Panc1 (cell line): ENCODE results near the gene KMT2E. TPM values are rescaled to one million over a fixed set of nuclear protein-coding genes. Genes with fewer than 3 reads are reported as not detected.

ENCODE experiments used
- ATAC-seq: fragments of 200-7000 bp; cut with Tn5 transposase; 2 replicates; pipeline ENCODE4 v1.9.1; 2020; ENCODE audit warnings: mild to moderate bottlenecking, moderate library complexity
- BruUV-seq: library from RNA; stranded (reverse); fragments of 400-500 nt; replicated peaks from 2 replicates; lab custom pipeline; 2021; lab: Mats Ljungman, UMichigan
- CTCF ChIA-PET: fragments of 300-600 bp; sonication (Branson Sonifier 250); formaldehyde crosslinking; loops from one replicate; lab custom pipeline; 2022; ENCODE audit warnings: antibody characterized with exemption; lab: Charles Lee
- POLR2A ChIA-PET: fragments of 300-600 bp; sonication (Branson Sonifier 250); formaldehyde crosslinking; loops from one replicate; lab custom pipeline; 2022; ENCODE audit warnings: antibody characterized with exemption; lab: Charles Lee
- DNase-seq: peaks from one replicate; pipeline ENCODE4 v3.0.0-alpha.2; 2010; ENCODE audit warnings: low read depth, low spot score
- H3K27ac ChIP-seq: 2 replicates; pipeline ENCODE4 v1.5.1; 2011; ENCODE audit warnings: mild to moderate bottlenecking, low read length, inconsistent platforms
- H3K27me3 ChIP-seq: fragments of 200-500 bp; sonication (Bioruptor generic); 2 replicates; pipeline ENCODE4 v1.6.0; 2014; ENCODE audit warnings: low read length, inconsistent platforms; ENCODE audit not compliant: control insufficient read depth, insufficient read depth
- H3K36me3 ChIP-seq: fragments of 200-500 bp; sonication (Bioruptor generic); 2 replicates; pipeline ENCODE4 v1.5.1; 2014; ENCODE audit warnings: inconsistent platforms, mild to moderate bottlenecking, low read length, moderate library complexity; ENCODE audit not compliant: control insufficient read depth, insufficient read depth
- H3K4me1 ChIP-seq: 2 replicates; pipeline ENCODE4 v1.5.1; 2011; ENCODE audit warnings: inconsistent platforms, mild to moderate bottlenecking, low read length, moderate library complexity; ENCODE audit not compliant: control insufficient read depth, insufficient read depth
- H3K4me3 ChIP-seq, 2 experiments: 2 replicates each; pipeline ENCODE4 v1.5.1; 2011 to 2012; ENCODE audit warnings: low read depth in 2 of 2, low read length in 2 of 2, mild to moderate bottlenecking in 2 of 2, inconsistent platforms in 1 of 2, moderate library complexity in 1 of 2
- H3K9me3 ChIP-seq: fragments of 200-500 bp; sonication (Bioruptor generic); 2 replicates; pipeline ENCODE4 v1.5.1; 2014; ENCODE audit warnings: low read depth, mild to moderate bottlenecking, inconsistent platforms, low read length, moderate library complexity; ENCODE audit not compliant: control insufficient read depth, insufficient read depth
- POLR2AphosphoS5 ChIP-seq: IDR thresholded peaks from 2 replicates; pipeline ENCODE4 v1.6.1; 2012; ENCODE audit warnings: mild to moderate bottlenecking, low read depth, low read length, moderate library complexity
- REST ChIP-seq, 2 experiments: IDR thresholded peaks; 2 replicates each; pipeline ENCODE4 v1.6.1; 2011 to 2012; ENCODE audit warnings: low read depth in 2 of 2, control low read depth in 1 of 2, low read length in 1 of 2, mild to moderate bottlenecking in 1 of 2, moderate library complexity in 1 of 2; ENCODE audit not compliant: insufficient read depth in 1 of 2
- SIN3A ChIP-seq: IDR thresholded peaks from 2 replicates; pipeline ENCODE4 v1.6.1; 2012; ENCODE audit warnings: low read depth, mild to moderate bottlenecking, low read length, moderate library complexity, borderline replicate concordance; ENCODE audit not compliant: insufficient read depth
- TCF7L2 ChIP-seq: IDR thresholded peaks from 2 replicates; pipeline ENCODE4 v1.6.1; 2011; ENCODE audit warnings: mild to moderate bottlenecking, low read depth, low read length, inconsistent platforms
- in situ Hi-C: cut with HindIII; loops from 2 replicates; pipeline ENCODE4 v1.10.0; 2016; ENCODE audit warnings: low sequenced_read_pairs, low pct_unique_long_range_greater_than_20kb
- intact Hi-C: fragments of 100-400 bp; cut with micrococcal nuclease; formaldehyde crosslinking; loops from one replicate; pipeline ENCODE4 v1.10.0; 2022; ENCODE audit not compliant: unreplicated experiment
- total RNA-seq: library from RNA; stranded (reverse); gene quantifications from one replicate; pipeline ENCODE4 v1.2.1, GENCODE V29; 2021; ENCODE audit not compliant: unreplicated experiment
- TF ChIP-seq, protein P1 (sequence below): fragments of 450-650 bp; IDR thresholded peaks from 2 replicates; pipeline ENCODE4 v1.5.1; 2017; ENCODE audit warnings: mild to moderate bottlenecking

Gene KMT2E
- total RNA-seq, 1 experiment from 2014 or later, result 51.4 TPM

GRCh38 chr7:104964626-104965236 is 49.3 kb upstream of the KMT2E start:
- no peaks in the 10 kb centered on the region for H3K9me3 ChIP-seq
- no peaks in the 10 kb centered on the region for H3K27me3 ChIP-seq
- DNase-seq (no peak), ATAC-seq (no peak)
- ChIA-PET POLR2A (no interaction called here), CTCF (no interaction called here)
- in situ Hi-C loops, result no loop called here
- no TSS peak for BruUV-seq
- H3K4me1 ChIP-seq, result no peaks in the 10 kb centered on the region
- H3K36me3 ChIP-seq, result no peaks in the 10 kb centered on the region
- intact Hi-C loops, result no loop called here
- H3K4me3 ChIP-seq, result no peak overlapping the region
- H3K27ac ChIP-seq, result no peak overlapping the region
- TF ChIP-seq REST (IDR thresholded peaks at IDR 0.05; ENCODE audit: insufficient read depth in 1 of 2, low read depth in 2 of 2, low read length in 1 of 2) (no peak), POLR2AphosphoS5 (no peak), TCF7L2 (no peak), SIN3A (no peak)
- TF ChIP-seq, protein P1, sequence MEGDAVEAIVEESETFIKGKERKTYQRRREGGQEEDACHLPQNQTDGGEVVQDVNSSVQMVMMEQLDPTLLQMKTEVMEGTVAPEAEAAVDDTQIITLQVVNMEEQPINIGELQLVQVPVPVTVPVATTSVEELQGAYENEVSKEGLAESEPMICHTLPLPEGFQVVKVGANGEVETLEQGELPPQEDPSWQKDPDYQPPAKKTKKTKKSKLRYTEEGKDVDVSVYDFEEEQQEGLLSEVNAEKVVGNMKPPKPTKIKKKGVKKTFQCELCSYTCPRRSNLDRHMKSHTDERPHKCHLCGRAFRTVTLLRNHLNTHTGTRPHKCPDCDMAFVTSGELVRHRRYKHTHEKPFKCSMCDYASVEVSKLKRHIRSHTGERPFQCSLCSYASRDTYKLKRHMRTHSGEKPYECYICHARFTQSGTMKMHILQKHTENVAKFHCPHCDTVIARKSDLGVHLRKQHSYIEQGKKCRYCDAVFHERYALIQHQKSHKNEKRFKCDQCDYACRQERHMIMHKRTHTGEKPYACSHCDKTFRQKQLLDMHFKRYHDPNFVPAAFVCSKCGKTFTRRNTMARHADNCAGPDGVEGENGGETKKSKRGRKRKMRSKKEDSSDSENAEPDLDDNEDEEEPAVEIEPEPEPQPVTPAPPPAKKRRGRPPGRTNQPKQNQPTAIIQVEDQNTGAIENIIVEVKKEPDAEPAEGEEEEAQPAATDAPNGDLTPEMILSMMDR, result no peak

GRCh38 chr7:104966022-104966421 is 48.0 kb upstream of the KMT2E start:
- no peaks in the 10 kb centered on the region for H3K36me3 ChIP-seq
- H3K27me3 ChIP-seq, result no peaks in the 10 kb centered on the region
- TF ChIP-seq, protein P1, result no peak
- TF ChIP-seq TCF7L2 (no peak), POLR2AphosphoS5 (no peak), SIN3A (no peak), REST (IDR thresholded peaks at IDR 0.05; ENCODE audit: insufficient read depth in 1 of 2, low read depth in 2 of 2, low read length in 1 of 2) (no peak)
- in situ Hi-C loops, result no loop called here
- POLR2A ChIA-PET, result interaction anchor here (0.7 kb wide), 1 partner anchor 577 kb away, joined by 3 read pairs; no protein-coding TSS in a partner anchor
- DNase-seq (no peak), ATAC-seq (no peak)
- BruUV-seq, result no TSS peak
- no peaks in the 10 kb centered on the region for H3K4me1 ChIP-seq
- H3K27ac ChIP-seq, result no peak overlapping the region
- H3K4me3 ChIP-seq, result no peak overlapping the region
- intact Hi-C loops, result no loop called here
- CTCF ChIA-PET, result no interaction called here
- H3K9me3 ChIP-seq, result no peaks in the 10 kb centered on the region
